HEK293 (cell line): ENCODE results near the gene FGF19.

Experiments
- CTCF ChIA-PET: fragments of 350-600 bp; formaldehyde crosslinking; extraction: SDS; loops from one replicate; lab custom pipeline; 2021; ENCODE audit warnings: antibody characterized with exemption; lab: Yijun Ruan, JAX
- POLR2A ChIA-PET: fragments of 300-600 bp; formaldehyde crosslinking; extraction: SDS; loops from one replicate; lab custom pipeline; 2020; ENCODE audit warnings: antibody characterized with exemption, inconsistent platforms; lab: Yijun Ruan, JAX
- H3K27ac ChIP-seq: fragments of 200-500 bp; sonication (Bioruptor generic); 2 replicates; pipeline ENCODE4 v1.5.1; 2014; ENCODE audit warnings: low read depth, low read length, control low read depth, inconsistent platforms; ENCODE audit errors: extremely low read depth
- H3K36me3 ChIP-seq, 2 experiments: fragments of 200-500 bp in 1 of 2; sonication (Bioruptor generic) in 1 of 2; 1 replicate in 1 of 2; 2 replicates in 1 of 2; pipeline ENCODE4 v1.5.1; 2014 to 2017; ENCODE audit warnings: inconsistent platforms in 2 of 2, low read length in 2 of 2; ENCODE audit not compliant: control insufficient read depth in 2 of 2, insufficient read depth in 1 of 2
- H3K4me1 ChIP-seq: fragments of 200-500 bp; sonication (Bioruptor generic); 2 replicates; pipeline ENCODE4 v1.5.1; 2014; ENCODE audit warnings: mild to moderate bottlenecking, low read length, inconsistent platforms; ENCODE audit not compliant: control insufficient read depth, insufficient read depth
- H3K4me3 ChIP-seq: 2 replicates; pipeline ENCODE4 v1.5.1; 2011; ENCODE audit warnings: low read depth, mild to moderate bottlenecking, control low read depth, low read length, moderate library complexity
- H3K9me3 ChIP-seq: fragments of 200-500 bp; sonication (Bioruptor generic); 2 replicates; pipeline ENCODE4 v1.5.1; 2014; ENCODE audit warnings: low read depth, low read length, inconsistent platforms; ENCODE audit not compliant: control insufficient read depth, insufficient read depth
- BCL11A ChIP-seq: fragments of 450-650 bp; formaldehyde crosslinking; IDR thresholded peaks from 2 replicates; pipeline ENCODE4 v1.5.1; 2016; ENCODE audit warnings: low read depth, missing biosample characterization, missing genetic modification characterization
- HOXA7 ChIP-seq: sonication (generic); formaldehyde crosslinking; IDR thresholded peaks from 2 replicates; pipeline ENCODE4 v1.8.1; 2022; ENCODE audit warnings: missing genetic modification reagents, borderline replicate concordance
- HOXD13 ChIP-seq: sonication (generic); formaldehyde crosslinking; IDR thresholded peaks from 2 replicates; pipeline ENCODE4 v1.8.0; 2022; ENCODE audit warnings: missing genetic modification reagents, borderline replicate concordance
- KLF17 ChIP-seq: fragments of 450-650 bp; formaldehyde crosslinking; IDR thresholded peaks from 2 replicates; pipeline ENCODE4 v1.5.1; 2016; ENCODE audit warnings: missing biosample characterization, missing genetic modification characterization
- KLF9 ChIP-seq: fragments of 450-650 bp; formaldehyde crosslinking; IDR thresholded peaks from 2 replicates; pipeline ENCODE4 v1.5.1; 2016; ENCODE audit warnings: missing biosample characterization, missing genetic modification characterization, low read depth
- OVOL3 ChIP-seq: fragments of 450-650 bp; formaldehyde crosslinking; IDR thresholded peaks from 2 replicates; pipeline ENCODE4 v1.5.1; 2016; ENCODE audit warnings: missing biosample characterization, missing genetic modification characterization
- REPIN1 ChIP-seq: fragments of 450-650 bp; formaldehyde crosslinking; IDR thresholded peaks from 2 replicates; pipeline ENCODE4 v1.5.1; 2017; ENCODE audit warnings: missing biosample characterization, missing genetic modification characterization, low read depth
- TCF7L2 ChIP-seq: IDR thresholded peaks from 2 replicates; pipeline ENCODE4 v1.6.1; 2011; ENCODE audit warnings: low read depth, mild to moderate bottlenecking, inconsistent platforms, low read length, moderate library complexity, borderline replicate concordance
- ZFHX2 ChIP-seq: fragments of 450-650 bp; formaldehyde crosslinking; conservative IDR thresholded peaks from 2 replicates; pipeline ENCODE4 v1.5.1; 2016; ENCODE audit warnings: missing biosample characterization, missing genetic modification characterization
- ZFP37 ChIP-seq: fragments of 450-650 bp; formaldehyde crosslinking; IDR thresholded peaks from 2 replicates; pipeline ENCODE4 v1.5.1; 2016; ENCODE audit warnings: missing biosample characterization, missing genetic modification characterization
- ZFP69B ChIP-seq: fragments of 450-650 bp; formaldehyde crosslinking; IDR thresholded peaks from 2 replicates; pipeline ENCODE4 v1.5.1; 2016; ENCODE audit warnings: missing biosample characterization, missing genetic modification characterization
- ZNF350 ChIP-seq: fragments of 450-650 bp; formaldehyde crosslinking; IDR thresholded peaks from 2 replicates; pipeline ENCODE4 v1.5.0; 2017; ENCODE audit warnings: missing biosample characterization, mild to moderate bottlenecking, missing genetic modification characterization
- ZNF629 ChIP-seq: fragments of 450-650 bp; formaldehyde crosslinking; IDR thresholded peaks from 2 replicates; pipeline ENCODE4 v1.5.1; 2017; ENCODE audit warnings: missing biosample characterization, missing genetic modification characterization
- ZNF76 ChIP-seq: fragments of 450-650 bp; formaldehyde crosslinking; IDR thresholded peaks from 2 replicates; pipeline ENCODE4; 2016; ENCODE audit warnings: low read depth, missing biosample characterization, missing genetic modification characterization, borderline replicate concordance
- ZNF777 ChIP-seq: fragments of 450-650 bp; formaldehyde crosslinking; IDR thresholded peaks from 2 replicates; pipeline ENCODE4 v1.5.1; 2017; ENCODE audit warnings: missing biosample characterization, missing genetic modification characterization, borderline replicate concordance
- ZNF843 ChIP-seq: fragments of 450-650 bp; formaldehyde crosslinking; IDR thresholded peaks from 2 replicates; pipeline ENCODE4 v1.5.1; 2016; ENCODE audit warnings: missing biosample characterization, missing genetic modification characterization
- ZSCAN23 ChIP-seq: fragments of 450-650 bp; formaldehyde crosslinking; IDR thresholded peaks from 2 replicates; pipeline ENCODE4 v1.5.1; 2016; ENCODE audit warnings: missing biosample characterization, missing genetic modification characterization
- TF ChIP-seq, protein P1 (sequence below): fragments of 450-650 bp; formaldehyde crosslinking; IDR thresholded peaks from 2 replicates; pipeline ENCODE4 v1.5.1; 2017; ENCODE audit warnings: missing biosample characterization, missing genetic modification characterization
- TF ChIP-seq, protein P2 (sequence below): fragments of 450-650 bp; formaldehyde crosslinking; IDR thresholded peaks from 2 replicates; pipeline ENCODE4 v1.5.1; 2016; ENCODE audit warnings: missing biosample characterization, missing genetic modification characterization
- TF ChIP-seq, protein P3 (sequence below): fragments of 450-650 bp; formaldehyde crosslinking; IDR thresholded peaks from 2 replicates; pipeline ENCODE4 v1.5.1; 2016; ENCODE audit warnings: missing biosample characterization, missing genetic modification characterization, borderline replicate concordance

FGF19 gene

GRCh38 chr11:69677749-69678148, 26.1 kb downstream of the FGF19 start:
- peaks cover 2 to 7% of the 10 kb centered on the region in 2 experiments; a peak in 2 of 3 replicates for H3K36me3 ChIP-seq
- TF ChIP-seq ZNF76 (tag by site-specific recombination): no peak
- TF ChIP-seq ZNF350 (tag by site-specific recombination): no peak
- TF ChIP-seq HOXD13 (CRISPR knock-in tag): no peak
- TF ChIP-seq ZNF777: no peak
- TF ChIP-seq TCF7L2: no peak
- no peak for TF ChIP-seq KLF17 (tag by site-specific recombination)
- TF ChIP-seq ZFHX2: no peak
- TF ChIP-seq, protein P1, sequence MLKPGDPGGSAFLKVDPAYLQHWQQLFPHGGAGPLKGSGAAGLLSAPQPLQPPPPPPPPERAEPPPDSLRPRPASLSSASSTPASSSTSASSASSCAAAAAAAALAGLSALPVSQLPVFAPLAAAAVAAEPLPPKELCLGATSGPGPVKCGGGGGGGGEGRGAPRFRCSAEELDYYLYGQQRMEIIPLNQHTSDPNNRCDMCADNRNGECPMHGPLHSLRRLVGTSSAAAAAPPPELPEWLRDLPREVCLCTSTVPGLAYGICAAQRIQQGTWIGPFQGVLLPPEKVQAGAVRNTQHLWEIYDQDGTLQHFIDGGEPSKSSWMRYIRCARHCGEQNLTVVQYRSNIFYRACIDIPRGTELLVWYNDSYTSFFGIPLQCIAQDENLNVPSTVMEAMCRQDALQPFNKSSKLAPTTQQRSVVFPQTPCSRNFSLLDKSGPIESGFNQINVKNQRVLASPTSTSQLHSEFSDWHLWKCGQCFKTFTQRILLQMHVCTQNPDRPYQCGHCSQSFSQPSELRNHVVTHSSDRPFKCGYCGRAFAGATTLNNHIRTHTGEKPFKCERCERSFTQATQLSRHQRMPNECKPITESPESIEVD (tag by site-specific recombination): no peak
- no peak for TF ChIP-seq ZFP69B
- TF ChIP-seq HOXA7 (CRISPR knock-in tag): no peak
- no peak for TF ChIP-seq ZNF629 (tag by site-specific recombination)
- TF ChIP-seq REPIN1 (tag by site-specific recombination): no peak
- no peak for TF ChIP-seq KLF9
- TF ChIP-seq, protein P2, sequence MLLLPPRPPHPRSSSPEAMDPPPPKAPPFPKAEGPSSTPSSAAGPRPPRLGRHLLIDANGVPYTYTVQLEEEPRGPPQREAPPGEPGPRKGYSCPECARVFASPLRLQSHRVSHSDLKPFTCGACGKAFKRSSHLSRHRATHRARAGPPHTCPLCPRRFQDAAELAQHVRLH (tag by site-specific recombination): no peak
- TF ChIP-seq BCL11A (tag by site-specific recombination): no peak
- TF ChIP-seq OVOL3: no peak
- TF ChIP-seq, protein P3, sequence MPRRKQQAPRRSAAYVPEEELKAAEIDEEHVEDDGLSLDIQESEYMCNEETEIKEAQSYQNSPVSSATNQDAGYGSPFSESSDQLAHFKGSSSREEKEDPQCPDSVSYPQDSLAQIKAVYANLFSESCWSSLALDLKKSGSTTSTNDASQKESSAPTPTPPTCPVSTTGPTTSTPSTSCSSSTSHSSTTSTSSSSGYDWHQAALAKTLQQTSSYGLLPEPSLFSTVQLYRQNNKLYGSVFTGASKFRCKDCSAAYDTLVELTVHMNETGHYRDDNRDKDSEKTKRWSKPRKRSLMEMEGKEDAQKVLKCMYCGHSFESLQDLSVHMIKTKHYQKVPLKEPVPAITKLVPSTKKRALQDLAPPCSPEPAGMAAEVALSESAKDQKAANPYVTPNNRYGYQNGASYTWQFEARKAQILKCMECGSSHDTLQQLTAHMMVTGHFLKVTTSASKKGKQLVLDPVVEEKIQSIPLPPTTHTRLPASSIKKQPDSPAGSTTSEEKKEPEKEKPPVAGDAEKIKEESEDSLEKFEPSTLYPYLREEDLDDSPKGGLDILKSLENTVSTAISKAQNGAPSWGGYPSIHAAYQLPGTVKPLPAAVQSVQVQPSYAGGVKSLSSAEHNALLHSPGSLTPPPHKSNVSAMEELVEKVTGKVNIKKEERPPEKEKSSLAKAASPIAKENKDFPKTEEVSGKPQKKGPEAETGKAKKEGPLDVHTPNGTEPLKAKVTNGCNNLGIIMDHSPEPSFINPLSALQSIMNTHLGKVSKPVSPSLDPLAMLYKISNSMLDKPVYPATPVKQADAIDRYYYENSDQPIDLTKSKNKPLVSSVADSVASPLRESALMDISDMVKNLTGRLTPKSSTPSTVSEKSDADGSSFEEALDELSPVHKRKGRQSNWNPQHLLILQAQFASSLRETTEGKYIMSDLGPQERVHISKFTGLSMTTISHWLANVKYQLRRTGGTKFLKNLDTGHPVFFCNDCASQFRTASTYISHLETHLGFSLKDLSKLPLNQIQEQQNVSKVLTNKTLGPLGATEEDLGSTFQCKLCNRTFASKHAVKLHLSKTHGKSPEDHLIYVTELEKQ (tag by site-specific recombination): no peak
- no peak for TF ChIP-seq ZSCAN23 (tag by site-specific recombination)
- no peak for TF ChIP-seq ZFP37 (tag by site-specific recombination)
- TF ChIP-seq ZNF843 (tag by site-specific recombination): no peak
- TF ChIP-seq, all 188 proteins: peak for 0
- Histone ChIP-seq H3K4me3 (no peak overlapping the region), H3K9me3 (no peaks in the 10 kb centered on the region), H3K4me1 (no peaks in the 10 kb centered on the region), H3K27ac (no peak overlapping the region)
- ChIA-PET CTCF (no interaction called here), POLR2A (no interaction called here)
